Left renal cortex interstitium (tissue), 4 donors: ENCODE measurements around the gene NT5C1B. TPM values are rescaled to one million over a fixed set of nuclear protein-coding genes. Genes with fewer than 3 reads are reported as not detected.
"Not testable (repeated sequence)": the region's sequence is repeated elsewhere in the genome, so short reads cannot be mapped to it uniquely, and the experiment has no call there.

Source experiments
- DNase-seq, 4 donors: peaks; one replicate each; pipeline ENCODE4 v3.0.0-alpha.2; 2013; ENCODE audit warnings: low read depth in 4 of 4, low spot score in 2 of 4, missing footprints in 1 of 4
- polyA plus RNA-seq, 4 donors: library from polyadenylated mRNA; unstranded; fragments of 120-200 nt; gene quantifications; one replicate each; pipeline ENCODE4 v1.2.1, GENCODE V29; 2013; ENCODE audit not compliant: insufficient read length in 4 of 4

Gene NT5C1B
- 1 to 10 TPM in 2 of 4 donors, under 1 TPM in 2; 0.72 to 1.2 (median 0.92) TPM for polyA plus RNA-seq

DNA sequence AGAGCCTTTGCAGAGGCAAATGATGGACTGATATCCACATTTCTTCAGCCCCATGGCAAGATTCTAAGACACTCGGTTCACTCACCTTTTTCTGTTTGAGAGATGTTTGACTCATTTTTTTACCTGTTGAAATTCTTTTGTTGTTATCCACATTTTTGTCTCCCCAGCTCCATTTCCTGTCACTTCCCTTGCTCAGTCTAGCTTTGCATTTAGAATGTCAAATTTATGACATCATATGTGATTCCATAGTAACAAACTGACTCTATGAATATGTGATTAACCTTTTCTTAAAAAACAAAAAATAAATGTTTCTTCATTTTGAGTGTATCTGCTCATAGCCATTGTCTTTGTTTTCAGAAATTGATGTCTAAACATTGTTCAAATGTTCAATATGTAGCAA, at the start of gene NT5C1B:
NT5C1B (minus strand) TSS at position 216 of the 400 bp plus-strand sequence; CDS start at position 115, 101 bp downstream.
- no peak for DNase-seq

DNA sequence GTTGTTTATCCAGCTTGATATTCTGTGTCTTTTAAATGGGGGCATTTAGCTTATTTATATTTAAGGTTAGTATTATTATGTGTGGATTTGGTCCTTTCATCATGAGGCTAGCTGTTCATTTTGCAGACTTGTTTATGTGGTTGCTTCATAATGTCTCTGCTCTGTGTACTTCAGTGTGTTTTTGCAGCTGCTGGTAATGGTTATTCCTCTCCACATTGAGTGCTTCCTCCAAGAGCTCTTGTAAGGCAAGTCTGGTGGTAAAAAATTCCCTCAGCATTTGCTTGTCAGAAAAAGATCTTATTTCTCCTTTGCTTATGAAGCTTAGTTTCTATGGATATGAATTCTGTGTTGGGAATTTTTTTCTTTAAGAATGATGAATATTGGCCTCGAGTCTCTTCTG, 47.8 kb upstream of the NT5C1B start:
- DNase-seq: no peak

DNA sequence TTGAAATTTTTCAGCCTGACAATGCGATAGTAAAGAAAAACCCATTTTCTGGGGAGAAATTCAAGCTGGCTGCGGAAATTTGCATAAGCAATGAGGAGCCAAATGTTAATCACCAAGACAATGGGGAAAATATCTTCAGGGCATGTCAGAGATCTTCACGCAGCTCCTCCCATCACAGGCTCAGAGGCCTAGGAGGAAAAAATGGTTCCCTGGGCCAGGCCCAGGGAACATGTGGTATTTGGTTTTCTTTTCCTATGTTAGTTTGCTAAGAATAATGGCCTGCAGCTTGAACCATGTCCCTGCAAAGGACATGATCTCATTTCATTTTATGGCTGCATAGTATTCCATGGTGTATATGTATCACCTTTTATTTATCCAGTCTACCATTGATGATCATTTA, 43.3 kb upstream of the NT5C1B start:
- not testable (repeated sequence) for DNase-seq

DNA sequence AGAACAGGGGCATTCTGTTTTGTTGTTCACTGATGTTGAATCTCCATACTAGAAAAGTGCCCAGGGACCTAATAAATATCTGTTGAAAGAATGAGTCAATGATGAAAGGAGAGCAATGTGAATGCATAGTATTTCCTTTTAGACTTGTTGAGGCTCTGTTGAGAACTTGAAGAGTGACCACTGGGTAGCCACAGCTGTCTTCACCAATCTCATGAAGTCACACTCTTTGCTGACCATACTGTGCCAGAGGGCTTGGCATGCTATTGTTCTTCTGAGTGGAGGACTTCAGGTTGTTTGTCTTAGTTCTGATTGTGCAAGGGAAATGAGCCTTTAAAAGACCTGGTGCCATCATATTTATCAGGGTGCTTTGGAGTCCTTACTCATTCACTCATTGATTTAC, 41.6 kb upstream of the NT5C1B start:
- no peak for DNase-seq

DNA sequence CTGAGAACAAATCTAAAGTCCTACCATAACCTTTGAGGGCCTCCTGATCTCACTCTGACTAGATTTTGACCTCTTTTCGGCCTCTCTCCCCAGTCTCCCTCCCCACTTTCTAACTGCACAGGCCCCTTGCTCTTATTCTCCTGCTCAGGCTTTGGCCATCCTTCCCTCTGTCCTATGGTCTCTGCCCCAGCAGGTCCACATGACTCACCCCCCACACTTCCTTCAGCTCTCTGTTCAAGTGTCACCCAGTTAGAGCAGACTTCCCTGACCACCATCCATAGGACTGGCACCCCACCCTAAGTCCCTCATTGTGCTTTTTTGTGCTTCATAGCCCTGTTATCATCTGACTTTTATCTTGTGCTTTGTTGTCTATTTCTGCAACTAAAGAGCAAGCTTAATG, 41.2 kb upstream of the NT5C1B start:
- DNase-seq: no peak

DNA sequence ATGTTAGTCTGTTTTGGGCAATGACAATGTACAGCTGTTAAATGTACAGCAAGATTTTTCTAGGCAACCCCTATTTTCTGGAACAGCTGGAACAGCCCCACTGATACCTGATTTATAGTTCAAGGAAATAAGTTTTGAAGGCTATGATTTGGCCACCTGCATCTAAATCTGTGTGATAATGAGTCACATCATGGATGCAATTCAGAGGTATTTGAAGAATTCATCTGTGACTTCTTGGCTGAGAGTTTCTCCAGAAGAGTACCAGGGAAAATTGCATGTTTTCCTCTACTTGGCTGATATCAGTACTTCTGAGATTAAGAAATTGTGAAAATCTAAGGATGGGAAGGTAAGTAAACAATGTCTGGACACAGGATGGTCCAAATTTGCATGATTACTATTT, 40.7 kb upstream of the NT5C1B start:
- DNase-seq: no peak

DNA sequence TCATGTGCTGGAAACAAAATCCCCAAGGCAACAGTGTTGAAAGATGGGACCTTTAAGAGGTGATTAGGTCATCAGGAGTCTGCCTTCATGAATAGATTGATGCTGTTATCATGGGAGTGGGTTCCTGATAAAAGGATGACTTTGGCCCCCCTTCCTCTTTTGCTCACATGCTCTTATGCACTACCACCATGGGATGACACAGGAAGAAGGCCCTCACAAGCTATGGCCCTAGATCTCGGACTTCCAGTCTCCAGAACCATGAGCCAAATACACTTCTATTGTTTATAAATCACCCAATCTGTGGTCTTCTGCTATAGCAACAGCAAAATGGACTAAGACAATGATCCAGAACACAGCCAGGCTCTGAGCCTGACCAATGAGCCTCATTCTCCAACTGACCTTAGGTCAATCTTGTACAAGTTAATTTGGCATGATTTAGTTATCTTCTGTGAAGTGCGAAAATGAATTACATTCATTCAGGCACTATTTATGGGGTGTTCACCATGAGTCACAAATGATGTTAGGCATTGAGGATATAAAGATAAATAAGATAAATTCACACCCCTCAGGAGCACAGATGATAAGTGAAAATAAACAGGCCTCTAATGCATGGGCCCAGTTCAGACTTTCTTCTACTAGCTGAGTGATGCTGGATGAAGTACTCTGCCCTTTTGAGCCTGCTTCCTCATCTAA, 37.7 kb upstream of the NT5C1B start:
- no peak for DNase-seq

DNA sequence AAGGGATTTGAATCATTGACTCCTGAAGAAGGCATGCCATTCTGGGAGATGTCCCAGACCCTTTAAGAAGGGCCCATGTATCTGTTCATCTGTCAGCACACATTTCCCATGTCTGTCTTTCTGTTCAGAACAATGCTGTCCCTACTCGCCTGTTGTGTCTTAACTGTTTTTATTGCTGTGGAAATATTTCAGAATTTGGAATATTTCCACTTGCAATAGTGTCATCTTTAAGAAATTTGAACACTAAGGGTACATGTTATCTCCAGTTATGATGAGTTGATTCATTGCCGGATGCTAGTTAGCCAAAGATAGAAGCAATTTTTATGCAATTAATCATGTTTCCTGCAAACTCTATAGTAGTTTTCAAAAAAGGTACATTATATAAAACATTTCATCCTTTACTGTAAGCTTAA, 36.9 kb upstream of the NT5C1B start:
- DNase-seq: no peak

DNA sequence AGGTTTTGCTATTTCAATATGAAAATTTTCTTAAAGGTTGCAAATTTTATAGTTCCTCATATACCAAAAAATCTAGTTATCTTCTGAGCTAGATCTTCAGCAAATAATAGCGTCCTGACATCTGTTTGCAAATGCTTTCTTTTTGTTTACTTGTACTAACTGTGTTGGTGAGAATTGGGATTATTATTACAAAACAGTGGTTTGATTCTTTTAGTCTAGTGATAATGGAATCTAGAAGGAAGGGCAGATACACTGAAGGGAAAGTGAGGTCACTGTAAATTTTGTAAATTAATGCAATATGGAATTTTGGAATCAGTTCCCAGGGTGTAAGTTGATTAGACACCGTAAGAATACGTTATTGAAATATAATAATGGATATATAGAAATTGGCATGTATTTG, 36.2 kb upstream of the NT5C1B start:
- no peak for DNase-seq

DNA sequence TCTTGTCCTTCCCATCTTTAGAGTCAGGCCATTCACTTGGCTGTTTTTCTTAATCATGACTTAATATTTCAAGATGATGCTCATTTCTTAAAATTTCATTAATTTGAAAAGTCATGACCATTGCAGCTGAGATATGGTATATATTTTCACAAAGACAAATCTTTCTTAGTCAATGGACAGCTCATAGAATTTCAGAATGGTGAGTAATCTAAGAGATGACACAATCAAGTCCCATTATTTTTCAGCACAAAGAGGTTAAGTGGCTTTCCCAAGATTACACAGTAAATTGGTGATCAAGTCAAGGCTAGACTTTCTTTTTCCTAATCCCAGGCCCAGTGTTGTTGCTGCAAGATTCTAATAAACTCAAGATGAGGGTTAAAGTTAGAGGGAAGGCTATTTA, 34.4 kb upstream of the NT5C1B start:
- DNase-seq: no peak

DNA sequence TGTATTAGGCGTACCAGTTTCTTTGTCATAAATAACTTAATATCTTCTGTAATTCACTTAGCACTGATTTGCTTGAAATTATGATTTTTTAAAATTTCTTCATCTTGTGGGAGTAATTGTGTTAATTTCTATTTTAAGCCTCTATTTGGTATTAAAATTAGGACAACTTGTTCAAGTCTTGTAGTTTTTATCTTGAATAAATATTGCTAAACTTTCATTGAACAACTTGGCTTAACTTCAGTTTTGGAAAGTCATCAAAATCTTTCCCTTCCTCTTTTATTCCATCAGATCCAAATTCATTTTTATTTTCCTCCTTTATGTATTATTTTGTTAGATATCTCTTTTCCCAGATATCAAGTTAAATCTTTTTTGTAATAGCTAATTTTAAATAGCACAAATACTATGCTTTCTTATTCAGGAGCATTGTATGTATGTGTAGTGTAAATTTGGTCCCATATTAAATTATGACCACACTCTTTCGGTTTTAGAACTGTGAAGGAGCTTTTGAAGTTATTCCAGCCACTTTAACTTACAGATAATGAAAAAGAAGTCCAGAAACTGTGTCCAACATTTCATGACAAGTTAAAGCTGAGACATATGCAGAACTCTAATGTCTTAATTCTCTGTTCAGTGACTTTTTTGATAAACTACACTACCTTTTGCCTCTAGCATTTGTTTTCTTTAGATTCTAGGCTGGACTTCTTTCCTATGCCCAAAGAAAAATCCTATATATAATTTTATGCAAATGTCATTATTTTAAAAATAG, 31.7 kb upstream of the NT5C1B start:
- DNase-seq: no peak

DNA sequence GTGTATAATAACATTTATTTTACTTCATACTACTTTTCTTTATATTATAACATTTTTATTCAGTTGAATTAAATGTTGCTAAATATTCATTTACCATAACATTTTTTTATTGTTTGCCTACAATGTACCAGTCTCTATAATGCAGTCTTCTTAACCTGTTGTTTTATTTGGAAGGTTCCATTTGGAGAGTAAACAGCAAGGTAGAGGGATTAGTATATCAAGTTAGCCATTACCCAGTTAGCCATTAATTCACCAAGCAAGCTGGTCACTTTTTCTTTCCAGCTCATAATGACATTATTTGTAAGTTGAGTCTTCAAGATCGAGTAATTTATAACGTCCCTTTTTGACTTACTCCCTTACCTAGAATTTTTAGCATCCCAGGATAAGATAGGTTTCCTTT, 29.7 kb upstream of the NT5C1B start:
- no peak for DNase-seq

DNA sequence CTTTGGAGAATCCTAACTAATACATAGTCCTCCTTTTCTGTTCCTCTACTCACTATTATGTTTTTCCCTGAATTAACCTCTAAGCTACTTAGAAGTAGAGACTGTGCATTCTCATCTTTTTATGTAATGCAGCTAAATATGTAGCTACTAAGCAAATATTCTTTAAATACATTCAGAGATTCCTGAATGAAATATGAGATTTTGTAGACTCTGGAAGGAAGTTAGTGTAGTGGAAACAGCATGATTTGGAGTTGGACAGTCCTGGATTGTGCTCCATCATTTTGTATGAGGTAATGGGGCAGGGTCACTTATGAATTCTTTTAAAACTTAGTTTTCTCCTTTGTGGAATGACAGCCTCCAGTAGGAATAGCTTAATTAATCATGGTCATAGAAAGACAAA, 24.7 kb upstream of the NT5C1B start:
- no peak for DNase-seq

DNA sequence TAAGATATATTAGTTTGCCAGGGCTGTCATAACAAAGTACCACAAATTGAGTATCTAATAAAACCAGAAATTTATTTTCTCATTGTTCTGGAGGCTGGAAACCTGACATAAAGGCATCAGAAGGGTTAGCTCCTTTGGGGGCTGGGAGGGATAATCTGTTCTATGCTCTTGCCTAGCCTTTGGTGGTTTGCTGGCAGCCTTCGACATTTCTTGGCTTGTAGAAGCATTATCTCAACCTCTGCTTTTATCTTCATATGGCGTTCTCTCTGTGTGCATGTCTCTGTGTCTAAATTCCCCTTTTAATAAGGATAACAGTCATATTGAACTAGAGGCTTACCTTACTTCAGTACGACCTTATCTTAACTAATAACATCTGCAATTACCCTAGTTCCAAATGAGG, 22.8 kb upstream of the NT5C1B start:
- DNase-seq: no peak

DNA sequence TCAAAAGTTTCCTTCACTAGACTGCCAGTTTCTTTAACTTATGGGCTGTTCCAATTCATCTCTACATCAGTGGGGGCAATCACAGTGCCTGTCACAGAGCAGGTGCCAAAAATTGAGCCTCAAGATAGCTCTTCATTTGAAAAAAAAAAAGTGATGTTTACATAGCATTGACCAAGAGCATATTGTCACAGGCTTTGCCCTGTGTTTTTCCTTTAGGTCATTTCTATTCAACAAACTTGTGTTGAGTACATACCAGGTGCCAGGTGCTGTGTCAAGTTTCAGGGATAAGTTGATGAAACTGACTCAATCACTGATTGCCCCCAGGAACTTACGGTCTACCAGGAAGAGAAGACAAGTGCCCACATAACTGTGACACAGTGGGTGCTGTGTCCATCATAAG, 22.2 kb upstream of the NT5C1B start:
- DNase-seq: no peak

DNA sequence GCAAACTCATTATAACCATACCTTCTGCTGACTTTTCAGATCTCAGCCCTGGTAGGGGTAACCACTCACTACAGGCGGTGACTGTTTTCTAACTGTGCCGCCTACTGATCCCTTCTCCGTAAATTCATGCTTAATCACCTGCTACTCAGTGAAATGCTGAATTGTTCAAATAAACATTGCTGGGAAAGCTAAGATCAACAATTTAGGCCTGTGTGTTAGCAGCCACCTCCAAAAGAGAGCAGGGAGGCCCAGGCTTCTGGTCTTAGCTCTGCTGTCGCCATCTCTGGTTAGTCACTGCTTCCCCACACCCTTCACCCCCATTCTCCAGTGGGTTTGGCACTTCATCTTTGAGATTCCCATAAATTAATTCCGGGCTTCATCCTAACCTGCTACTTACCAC, 21.8 kb upstream of the NT5C1B start:
- DNase-seq: no peak

DNA sequence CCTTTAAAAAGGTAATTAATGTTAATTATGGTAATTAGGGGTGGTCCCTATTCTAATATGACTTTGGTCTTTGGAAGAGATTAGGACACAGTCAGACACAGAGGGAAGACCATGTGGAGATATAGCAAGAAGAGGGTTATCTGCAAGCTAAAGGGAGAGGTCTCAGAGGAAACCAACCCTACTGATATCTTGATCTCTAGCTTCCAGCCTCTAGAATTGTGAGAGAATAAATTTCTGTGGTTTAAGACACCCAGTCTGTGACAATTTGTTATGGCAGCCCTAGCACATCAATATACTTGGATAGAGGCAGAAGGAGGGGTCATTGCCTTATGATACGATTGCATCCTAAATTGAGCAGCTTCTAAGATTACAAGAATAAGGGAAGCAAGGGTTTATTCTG, 21.3 kb upstream of the NT5C1B start:
- no peak for DNase-seq

DNA sequence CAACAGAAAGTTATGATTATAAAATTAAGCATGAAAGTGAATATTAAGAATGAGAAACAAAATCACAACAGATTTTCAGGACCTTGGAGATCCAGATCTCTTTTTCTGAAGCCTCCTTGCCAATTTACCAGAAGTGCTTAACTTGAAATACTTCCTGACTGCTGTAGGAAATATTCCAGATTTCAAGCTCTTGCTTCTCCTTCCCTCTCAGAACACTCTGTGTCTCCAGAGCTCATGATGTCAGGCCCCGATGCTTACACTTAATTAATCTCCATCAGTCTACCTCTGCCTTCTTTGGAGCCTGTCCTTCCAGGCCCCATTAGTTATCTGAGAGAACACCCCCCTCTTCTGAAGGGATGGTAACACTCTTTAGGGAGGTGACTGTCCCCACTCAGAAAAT, 20.7 kb upstream of the NT5C1B start:
- no peak for DNase-seq

DNA sequence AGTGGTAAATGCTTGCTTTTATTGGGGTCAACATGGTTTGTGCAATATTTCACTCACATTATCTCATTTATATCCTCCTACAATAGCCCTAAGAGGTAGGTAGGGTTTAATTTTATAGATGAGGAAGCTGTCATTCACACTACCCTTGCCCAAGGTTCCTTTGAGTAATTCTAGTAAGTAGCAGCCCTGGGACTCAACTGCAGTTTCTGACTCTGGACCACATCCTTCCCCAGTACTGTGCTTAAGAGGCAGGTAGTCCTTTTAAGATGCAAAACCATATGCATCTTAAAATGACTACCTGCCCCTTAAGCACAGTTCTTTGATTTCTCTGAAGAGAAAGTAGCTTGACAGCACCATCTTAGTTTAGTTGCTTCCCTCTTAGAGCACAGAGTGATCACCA, 15.7 kb upstream of the NT5C1B start:
- DNase-seq: no peak

DNA sequence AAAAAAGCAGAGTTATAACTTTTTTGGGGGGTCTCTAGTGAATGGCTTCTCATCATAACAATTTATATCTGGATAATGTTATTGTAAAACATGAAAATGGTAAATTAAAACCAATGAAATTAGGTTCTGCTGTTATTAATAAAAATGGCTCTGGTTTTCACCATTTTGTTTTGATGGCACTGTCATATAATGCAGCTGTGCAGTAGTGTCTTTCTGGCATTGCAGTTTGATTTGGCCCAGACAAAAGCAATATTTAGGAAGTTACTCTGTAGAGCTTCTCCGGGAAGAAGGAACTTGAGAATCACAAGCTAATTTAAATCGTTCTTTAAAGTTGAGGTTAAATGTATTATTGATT, 15.1 kb upstream of the NT5C1B start:
- no peak for DNase-seq

DNA sequence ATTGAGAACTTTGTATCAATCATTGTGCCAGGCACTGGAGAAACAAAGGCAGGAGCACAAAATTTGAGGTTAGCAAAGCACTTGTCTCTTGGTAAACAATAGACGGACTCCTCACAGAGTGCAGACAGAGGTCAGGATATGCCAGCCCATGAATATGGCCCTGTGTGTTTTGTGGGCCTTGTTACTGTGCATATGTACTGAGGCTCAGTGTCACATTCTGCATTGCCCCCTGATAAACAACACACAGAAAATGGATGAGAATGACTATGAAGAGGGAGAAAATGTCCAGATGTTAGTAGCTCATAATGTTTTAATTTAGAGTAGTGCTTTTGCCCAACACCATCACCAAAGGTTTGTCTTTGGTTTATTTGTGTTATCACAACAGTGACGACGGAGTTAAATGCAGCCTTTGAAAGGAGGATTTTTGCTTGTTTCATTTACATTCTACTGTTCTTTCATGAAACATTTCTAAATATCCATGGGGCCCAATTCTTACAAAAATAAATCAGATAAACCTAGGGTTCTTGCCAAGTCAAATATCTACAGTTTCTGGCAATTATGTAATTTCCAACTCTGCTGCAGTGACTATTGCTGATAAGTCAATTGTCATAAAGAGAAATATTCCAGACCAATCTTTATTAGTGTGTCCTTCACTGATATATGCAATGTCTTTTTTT, 14.6 kb upstream of the NT5C1B start:
- DNase-seq: no peak

DNA sequence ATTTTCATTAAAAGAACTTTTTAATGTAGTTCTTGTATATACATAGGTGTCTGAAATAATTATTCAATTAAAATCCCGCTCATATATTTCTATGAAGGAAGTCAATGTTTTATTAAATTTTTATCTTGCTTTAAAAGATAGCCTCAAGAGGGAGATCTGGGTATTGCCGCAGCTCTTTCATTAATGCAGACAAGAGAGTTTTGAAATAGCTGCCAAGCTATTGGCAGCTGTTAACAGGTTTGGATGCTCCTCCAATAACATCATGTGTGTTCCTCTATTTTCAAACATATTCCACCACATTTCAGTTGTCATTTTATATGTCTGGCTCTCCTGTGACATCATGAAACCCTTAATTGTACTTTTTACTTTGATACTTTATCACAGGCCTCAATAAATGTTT, 12.9 kb upstream of the NT5C1B start:
- DNase-seq: no peak
